Ovary (tissue), 3 donors: ENCODE results near the gene MICU2.

Source experiments
- CTCF ChIP-seq, 3 donors: fragments of 450-650 bp in 2 of 3; fragments of 200-600 bp in 1 of 3; IDR thresholded peaks; one replicate each; pipeline versions ENCODE4 v1.5.1 to v1.8.0; 2016 to 2022; ENCODE audit warnings: antibody characterized with exemption in 3 of 3, mild to moderate bottlenecking in 1 of 3
- EP300 ChIP-seq: sonication (generic); formaldehyde crosslinking; IDR thresholded peaks from one replicate; pipeline ENCODE4 v1.6.1; 2017; ENCODE audit warnings: antibody characterized with exemption
- POLR2A ChIP-seq: fragments of 450-650 bp; IDR thresholded peaks from one replicate; pipeline ENCODE4 v1.6.1; 2017; ENCODE audit warnings: antibody characterized with exemption, mild to moderate bottlenecking, moderate library complexity
- donor health status: DM: no; HTN: no; CAD: no.

- TF ChIP-seq POLR2A (no peak), CTCF (IDR thresholded peaks at IDR 0.05) (no peak), EP300 (no peak)
Measured at GRCh38 chr13:21486322-21486721, 117.6 kb downstream of the MICU2 start.
